K562 (cell line): ENCODE measurements around the gene CIAPIN1. TPM values are rescaled to one million over a fixed set of nuclear protein-coding genes. Genes with fewer than 3 reads are reported as not detected.
A peak's percentile ranks its signal among the peaks of the same experiment; 100 is the strongest.

Experiments
- ARID2 ChIP-seq: fragments of 450-650 bp; IDR thresholded peaks from 2 replicates; pipeline ENCODE4 v1.6.1; 2017; ENCODE audit warnings: antibody characterized with exemption, mild to moderate bottlenecking
- ATF2 ChIP-seq: sonication (generic); formaldehyde crosslinking; IDR thresholded peaks from 2 replicates; pipeline ENCODE4 v1.8.1; 2022; ENCODE audit warnings: missing genetic modification reagents
- CREB3L1 ChIP-seq: fragments of 450-650 bp; IDR thresholded peaks from 2 replicates; pipeline ENCODE4 v1.6.1; 2014; ENCODE audit warnings: low read depth, mild to moderate bottlenecking, moderate library complexity, borderline replicate concordance
- CSDE1 ChIP-seq, 2 experiments: fragments of 450-650 bp; IDR thresholded peaks; 2 replicates each; pipeline ENCODE4 v1.6.1; 2016; ENCODE audit warnings: mild to moderate bottlenecking in 1 of 2
- E2F6 ChIP-seq, 2 experiments: IDR thresholded peaks; 2 replicates each; pipeline ENCODE4 v1.6.1; 2011; ENCODE audit warnings: borderline replicate concordance in 1 of 2, control low read depth in 1 of 2, low read depth in 1 of 2, low read length in 1 of 2, mild to moderate bottlenecking in 1 of 2, mixed read lengths in 1 of 2, moderate library complexity in 1 of 2; ENCODE audit not compliant: insufficient read depth in 1 of 2, insufficient read length in 1 of 2, poor library complexity in 1 of 2, severe bottlenecking in 1 of 2; ENCODE audit errors: extremely low read depth in 1 of 2
- E2F8 ChIP-seq: fragments of 450-650 bp; IDR thresholded peaks from 2 replicates; pipeline ENCODE4 v1.7.1; 2018; ENCODE audit warnings: mild to moderate bottlenecking, low read depth; ENCODE audit not compliant: partially characterized antibody
- ERF ChIP-seq: fragments of 450-650 bp; formaldehyde crosslinking; IDR thresholded peaks from 2 replicates; pipeline ENCODE4 v1.4.0; 2020; ENCODE audit warnings: mild to moderate bottlenecking, mixed read lengths
- GATA2 ChIP-seq: sonication (generic); formaldehyde crosslinking; IDR thresholded peaks from 2 replicates; pipeline ENCODE4 v1.4.0; 2020; ENCODE audit warnings: mild to moderate bottlenecking, missing genetic modification reagents
- HIVEP1 ChIP-seq: fragments of 250-450 bp; sonication (Bioruptor Pico); IDR thresholded peaks from 2 replicates; pipeline ENCODE4 v1.4.0; 2020; ENCODE audit warnings: mild to moderate bottlenecking
- KDM4B ChIP-seq, 2 experiments: fragments of 450-650 bp in 1 of 2; sonication (generic) in 1 of 2; IDR thresholded peaks; 2 replicates each; pipeline ENCODE4 v1.6.1; 2016 to 2017; ENCODE audit warnings: borderline replicate concordance in 2 of 2, antibody characterized with exemption in 1 of 2, low read depth in 1 of 2, mild to moderate bottlenecking in 1 of 2
- MTA3 ChIP-seq: fragments of 450-650 bp; formaldehyde crosslinking; IDR thresholded peaks from 2 replicates; pipeline ENCODE4 v1.6.1; 2017; ENCODE audit warnings: mild to moderate bottlenecking, borderline replicate concordance
- OTX1 ChIP-seq: fragments of 450-650 bp; formaldehyde crosslinking; IDR thresholded peaks from 2 replicates; pipeline ENCODE4 v1.4.0; 2022; ENCODE audit warnings: mild to moderate bottlenecking
- PHF8 ChIP-seq: fragments of 200-600 bp; sonication (generic); IDR thresholded peaks from 2 replicates; pipeline ENCODE4 v1.6.1; 2012; ENCODE audit warnings: mixed run types, mild to moderate bottlenecking, inconsistent platforms, low read length, moderate library complexity, borderline replicate concordance
- POLR2A ChIP-seq: fragments of 450-650 bp; conservative IDR thresholded peaks from 2 replicates; pipeline ENCODE4 v1.6.1; 2016
- PURB ChIP-seq: sonication (generic); formaldehyde crosslinking; IDR thresholded peaks from 2 replicates; pipeline ENCODE4 v1.9.0; 2021; ENCODE audit warnings: low read depth, mild to moderate bottlenecking, missing genetic modification reagents
- SIX5 ChIP-seq, 2 experiments: IDR thresholded peaks; 2 replicates each; pipeline ENCODE4 v1.6.1; 2011; ENCODE audit warnings: low read length in 2 of 2, borderline replicate concordance in 1 of 2, low read depth in 1 of 2, mild to moderate bottlenecking in 1 of 2, moderate library complexity in 1 of 2; ENCODE audit not compliant: insufficient read depth in 1 of 2
- SPI1 ChIP-seq: IDR thresholded peaks from 2 replicates; pipeline ENCODE4 v1.6.1; 2011; ENCODE audit warnings: low read depth, low read length, control low read depth, borderline replicate concordance
- TRIM25 ChIP-seq: fragments of 450-650 bp; IDR thresholded peaks from 2 replicates; pipeline ENCODE4 v1.7.0; 2016; ENCODE audit warnings: borderline replicate concordance
- polyA plus RNA-seq, 8 experiments: library from polyadenylated mRNA; depleted of rRNA in 4 of 8; stranded (reverse) in 5 of 8; unstranded in 3 of 8; fragments of >200 nt; fragmentation: Nextera tagmentation in 2 of 8; fragmentation: Illumina TruSeq in 1 of 8; extraction: Ambion mirVana in 2 of 8; extraction: Trizol in 1 of 8; gene quantifications; 2 replicates each; pipeline versions ENCODE4 v1.2.1 to v1.2.3, GENCODE V29; 2011 to 2014; ENCODE audit warnings: inconsistent platforms in 1 of 8, missing spikeins in 1 of 8
- total RNA-seq, 7 experiments: library from RNA; depleted of rRNA in 6 of 7; stranded (reverse); fragments of >200 nt in 6 of 7; fragmentation: Illumina TruSeq in 2 of 7; extraction: Trizol in 2 of 7; gene quantifications; 2 replicates each; pipeline versions ENCODE4 v1.2.1 to v1.2.3, GENCODE V29; 2011 to 2021; ENCODE audit warnings: low replicate concordance in 1 of 7

Gene CIAPIN1
- total and polyA plus RNA-seq, 9 of the 15 experiments (the other 6 are each of a cell fraction or from before 2014, with no cell fraction given) = 71.8 to 263 (median 95.7) TPM

- no peak for TF ChIP-seq HIVEP1
- TF ChIP-seq ERF = 0 out of 2 replicates have a peak, but pooled peaks have one; percentile 53
- no peak for TF ChIP-seq ATF2 (CRISPR knock-in tag)
- peak; percentile 87 for TF ChIP-seq CREB3L1
- peak in 1 of 2 experiments; percentile 95; a peak in 2 of 4 replicates for TF ChIP-seq KDM4B (IDR thresholded peaks at IDR 0.05; ENCODE audit: borderline replicate concordance in 2 of 2, low read depth in 1 of 2)
- TF ChIP-seq OTX1 (CRISPR knock-in tag) = 0 out of 2 replicates have a peak, but pooled peaks have one; percentile 5
- peak; percentile 90 for TF ChIP-seq E2F8
- TF ChIP-seq CSDE1 (IDR thresholded peaks at IDR 0.05) = peak in 1 of 2 experiments; percentile 48; a peak in 1 of 4 replicates
- peak; percentile 97 for TF ChIP-seq POLR2A
- TF ChIP-seq MTA3 = peak; percentile 82
- peak; percentile 94 for TF ChIP-seq PHF8
- no peak for TF ChIP-seq TRIM25
- 0 out of 2 replicates have a peak, but pooled peaks have one; percentile 23 for TF ChIP-seq SPI1
- TF ChIP-seq SIX5 (IDR thresholded peaks at IDR 0.05; ENCODE audit: borderline replicate concordance in 1 of 2, insufficient read depth in 1 of 2, low read depth in 1 of 2, low read length in 2 of 2) = peak in 1 of 2 experiments; percentile 23; a peak in 1 of 4 replicates
- no peak for TF ChIP-seq GATA2 (CRISPR knock-in tag)
- no peak for TF ChIP-seq E2F6 (IDR thresholded peaks at IDR 0.05; ENCODE audit: borderline replicate concordance in 1 of 2, extremely low read depth in 1 of 2, insufficient read depth in 1 of 2, insufficient read length in 1 of 2, low read depth in 1 of 2, low read length in 1 of 2, poor library complexity in 1 of 2, severe bottlenecking in 1 of 2)
- TF ChIP-seq ARID2 = no peak
- no peak for TF ChIP-seq PURB (CRISPR knock-in tag)
These were observed 15.2 kb upstream of the CIAPIN1 start, which contains the start of gene POLR2C (continued) for GRCh38 chr16:57462209-57462977.
